ENCODE measurements around the gene SARDH.

DNA sequence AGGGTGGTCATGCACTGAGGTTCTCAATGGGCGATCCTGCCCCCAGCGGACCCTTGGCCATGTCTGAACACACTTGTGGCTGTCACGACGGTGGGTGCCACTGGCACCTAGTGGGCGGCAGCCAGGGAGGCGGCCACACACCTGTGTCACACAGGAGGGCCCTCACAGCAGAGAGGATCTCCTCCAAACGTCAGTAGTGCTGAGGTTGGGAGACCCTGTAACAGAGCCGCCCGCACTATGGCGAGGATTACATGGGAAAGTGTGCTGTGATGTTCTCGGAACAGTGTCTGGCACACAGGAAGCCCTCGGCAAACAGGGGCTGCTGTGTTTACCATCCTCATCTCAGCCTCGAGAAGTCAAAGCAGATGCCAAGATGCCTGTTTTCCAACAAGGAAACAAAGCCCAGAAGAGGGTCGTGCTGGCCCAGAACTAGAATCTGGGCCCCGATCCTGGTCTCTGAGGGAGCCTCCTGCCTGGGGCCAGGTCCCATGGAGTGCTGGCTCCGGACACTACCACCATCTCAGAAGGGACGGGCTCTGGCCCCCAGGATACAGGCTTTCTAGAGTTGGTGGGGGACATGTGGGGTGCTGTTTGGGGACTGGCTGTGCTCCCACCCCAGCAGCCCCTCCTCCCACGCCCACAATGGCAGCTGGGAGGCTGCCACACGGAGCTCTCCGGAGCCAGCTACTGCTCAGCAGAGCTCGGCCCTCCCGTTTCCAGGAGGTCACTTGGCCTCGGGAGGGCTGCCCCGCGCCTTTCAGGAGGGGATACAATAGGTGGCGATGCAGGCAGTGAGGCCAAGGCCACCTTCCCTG lies 53.8 kb downstream of the SARDH start:
- TF ChIP-seq, protein P1, sequence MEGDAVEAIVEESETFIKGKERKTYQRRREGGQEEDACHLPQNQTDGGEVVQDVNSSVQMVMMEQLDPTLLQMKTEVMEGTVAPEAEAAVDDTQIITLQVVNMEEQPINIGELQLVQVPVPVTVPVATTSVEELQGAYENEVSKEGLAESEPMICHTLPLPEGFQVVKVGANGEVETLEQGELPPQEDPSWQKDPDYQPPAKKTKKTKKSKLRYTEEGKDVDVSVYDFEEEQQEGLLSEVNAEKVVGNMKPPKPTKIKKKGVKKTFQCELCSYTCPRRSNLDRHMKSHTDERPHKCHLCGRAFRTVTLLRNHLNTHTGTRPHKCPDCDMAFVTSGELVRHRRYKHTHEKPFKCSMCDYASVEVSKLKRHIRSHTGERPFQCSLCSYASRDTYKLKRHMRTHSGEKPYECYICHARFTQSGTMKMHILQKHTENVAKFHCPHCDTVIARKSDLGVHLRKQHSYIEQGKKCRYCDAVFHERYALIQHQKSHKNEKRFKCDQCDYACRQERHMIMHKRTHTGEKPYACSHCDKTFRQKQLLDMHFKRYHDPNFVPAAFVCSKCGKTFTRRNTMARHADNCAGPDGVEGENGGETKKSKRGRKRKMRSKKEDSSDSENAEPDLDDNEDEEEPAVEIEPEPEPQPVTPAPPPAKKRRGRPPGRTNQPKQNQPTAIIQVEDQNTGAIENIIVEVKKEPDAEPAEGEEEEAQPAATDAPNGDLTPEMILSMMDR (IDR thresholded peaks at IDR 0.05), result no peak
- no peak for TF ChIP-seq EP300 (IDR thresholded peaks at IDR 0.05)
